HG03025 (cell line): ENCODE data around the gene SLC35A4.
"Not testable (repeated sequence)": the region's sequence is repeated elsewhere in the genome, so short reads cannot be mapped to it uniquely, and the experiment has no call there.

Experiments
- ATAC-seq: cut with Tn5 transposase; IDR thresholded peaks from one replicate; pipeline ENCODE4 v1.9.1; 2021; ENCODE audit warnings: mild to moderate bottlenecking, moderate library complexity; ENCODE audit not compliant: unreplicated experiment, low FRiP score

Gene SLC35A4

GRCh38 chr5:140557965-140558364, 6.7 kb upstream of the SLC35A4 start:
- ATAC-seq = no peak

- ATAC-seq = no peak
Observed at GRCh38 chr5:140558542-140558941, 6.1 kb upstream of the SLC35A4 start.

GRCh38 chr5:140560227-140560626, 4.4 kb upstream of the SLC35A4 start:
- no peak for ATAC-seq

- no peak for ATAC-seq
Observed at GRCh38 chr5:140561753-140562523, 2.7 kb upstream of the SLC35A4 start.

- ATAC-seq = no peak
Observed at GRCh38 chr5:140563596-140563995, 1.0 kb upstream of the SLC35A4 start.

- no peak for ATAC-seq
Observed at GRCh38 chr5:140565024-140565779, 574 bp downstream of the SLC35A4 start.

GRCh38 chr5:140565780-140566095, 1.1 kb downstream of the SLC35A4 start:
- ATAC-seq = no peak

- ATAC-seq = no peak
Observed at GRCh38 chr5:140566665-140567064, 2.0 kb downstream of the SLC35A4 start.

GRCh38 chr5:140567136-140567818, 2.6 kb downstream of the SLC35A4 start:
- no peak for ATAC-seq

- ATAC-seq = no peak
Observed at GRCh38 chr5:140567871-140568270, 3.2 kb downstream of the SLC35A4 start.

GRCh38 chr5:140568443-140569063, 3.9 kb downstream of the SLC35A4 start:
- ATAC-seq = no peak

- no peak for ATAC-seq
Observed at GRCh38 chr5:140569197-140569596, 4.6 kb downstream of the SLC35A4 start.

GRCh38 chr5:140570058-140570457, 5.4 kb downstream of the SLC35A4 start:
- no peak for ATAC-seq

GRCh38 chr5:140570488-140570887, 5.9 kb downstream of the SLC35A4 start:
- no peak for ATAC-seq

- ATAC-seq = no peak
Observed at GRCh38 chr5:140571105-140571504, 6.5 kb downstream of the SLC35A4 start.

GRCh38 chr5:140573683-140574082, 9.1 kb downstream of the SLC35A4 start:
- ATAC-seq = no peak

GRCh38 chr5:140574165-140574564, 9.5 kb downstream of the SLC35A4 start:
- ATAC-seq = no peak

GRCh38 chr5:140575309-140575708, 10.7 kb downstream of the SLC35A4 start:
- no peak for ATAC-seq

GRCh38 chr5:140576776-140577201, 12.2 kb downstream of the SLC35A4 start:
- no peak for ATAC-seq

- ATAC-seq = not testable (repeated sequence)
Observed at GRCh38 chr5:140579188-140579747, 14.6 kb downstream of the SLC35A4 start.

GRCh38 chr5:140587495-140587894, 22.9 kb downstream of the SLC35A4 start:
- ATAC-seq = no peak
